ENCODE data around the gene MLKL.
A peak's percentile ranks its signal among the peaks of the same experiment; 100 is the strongest.
"Not testable (repeated sequence)": the region's sequence is repeated elsewhere in the genome, so short reads cannot be mapped to it uniquely, and the experiment has no call there.

MLKL gene

GRCh38 chr16:74659041-74659440, 41.6 kb downstream of the MLKL start:
- TF ChIP-seq POLR2A (IDR thresholded peaks at IDR 0.05; ENCODE audit: extremely low read depth, insufficient read length) (no peak), CTCF (IDR thresholded peaks at IDR 0.05; ENCODE audit: low read depth, low read length) (no peak), MAX (IDR thresholded peaks at IDR 0.05; ENCODE audit: low read depth, low read length) (no peak), MYC (IDR thresholded peaks at IDR 0.05; ENCODE audit: low read depth, low read length) (no peak)
- H3K4me3 ChIP-seq (ENCODE audit: low read depth, low read length) = peak overlapping the region; percentile 39
- DNase-seq (ENCODE audit: low read depth) = no peak

- TF ChIP-seq CTCF (IDR thresholded peaks at IDR 0.05; ENCODE audit: low read depth, low read length) (no peak), MYC (IDR thresholded peaks at IDR 0.05; ENCODE audit: low read depth, low read length) (no peak), MAX (IDR thresholded peaks at IDR 0.05; ENCODE audit: low read depth, low read length) (no peak), POLR2A (IDR thresholded peaks at IDR 0.05; ENCODE audit: extremely low read depth, insufficient read length) (no peak)
- H3K4me3 ChIP-seq (ENCODE audit: low read depth, low read length) = peak overlapping the region; percentile 39
- no peak for DNase-seq (ENCODE audit: low read depth)
These were observed 42.6 kb downstream of the MLKL start for GRCh38 chr16:74657870-74658642.

- no peak for DNase-seq (ENCODE audit: low read depth)
- peak overlapping the region; percentile 3 for H3K4me3 ChIP-seq (ENCODE audit: low read depth, low read length)
- no peak for TF ChIP-seq MAX (IDR thresholded peaks at IDR 0.05; ENCODE audit: low read depth, low read length)
- no peak for TF ChIP-seq CTCF (IDR thresholded peaks at IDR 0.05; ENCODE audit: low read depth, low read length)
- TF ChIP-seq MYC (IDR thresholded peaks at IDR 0.05; ENCODE audit: low read depth, low read length) = no peak
- no peak for TF ChIP-seq POLR2A (IDR thresholded peaks at IDR 0.05; ENCODE audit: extremely low read depth, insufficient read length)
These were observed 46.1 kb downstream of the MLKL start for GRCh38 chr16:74654536-74655050.

GRCh38 chr16:74652883-74653282, 47.8 kb downstream of the MLKL start:
- not testable (repeated sequence) for H3K4me3 ChIP-seq (ENCODE audit: low read depth, low read length)
- DNase-seq (ENCODE audit: low read depth) = peak; percentile 28

- H3K4me3 ChIP-seq (ENCODE audit: low read depth, low read length) = no peak overlapping the region
- no peak for DNase-seq (ENCODE audit: low read depth)
- TF ChIP-seq MAX (IDR thresholded peaks at IDR 0.05; ENCODE audit: low read depth, low read length) (no peak), POLR2A (IDR thresholded peaks at IDR 0.05; ENCODE audit: extremely low read depth, insufficient read length) (no peak), MYC (IDR thresholded peaks at IDR 0.05; ENCODE audit: low read depth, low read length) (no peak), CTCF (IDR thresholded peaks at IDR 0.05; ENCODE audit: low read depth, low read length) (no peak)
These were observed 48.4 kb downstream of the MLKL start for GRCh38 chr16:74652249-74652648.

GRCh38 chr16:74651841-74652240, 48.8 kb downstream of the MLKL start:
- H3K4me3 ChIP-seq (ENCODE audit: low read depth, low read length) = no peak overlapping the region
- DNase-seq (ENCODE audit: low read depth) = no peak
- TF ChIP-seq CTCF (IDR thresholded peaks at IDR 0.05; ENCODE audit: low read depth, low read length) (no peak), MAX (IDR thresholded peaks at IDR 0.05; ENCODE audit: low read depth, low read length) (no peak), MYC (IDR thresholded peaks at IDR 0.05; ENCODE audit: low read depth, low read length) (no peak), POLR2A (IDR thresholded peaks at IDR 0.05; ENCODE audit: extremely low read depth, insufficient read length) (no peak)

All from NB4 (cell line).